Measurements from ENCODE around the gene UNC119B. TPM values are rescaled to one million over a fixed set of nuclear protein-coding genes. Genes with fewer than 3 reads are reported as not detected.

The UNC119B gene
- total and polyA plus RNA-seq, 2 experiments from 2014 or later: 10.9 to 26.0 TPM

DNA sequence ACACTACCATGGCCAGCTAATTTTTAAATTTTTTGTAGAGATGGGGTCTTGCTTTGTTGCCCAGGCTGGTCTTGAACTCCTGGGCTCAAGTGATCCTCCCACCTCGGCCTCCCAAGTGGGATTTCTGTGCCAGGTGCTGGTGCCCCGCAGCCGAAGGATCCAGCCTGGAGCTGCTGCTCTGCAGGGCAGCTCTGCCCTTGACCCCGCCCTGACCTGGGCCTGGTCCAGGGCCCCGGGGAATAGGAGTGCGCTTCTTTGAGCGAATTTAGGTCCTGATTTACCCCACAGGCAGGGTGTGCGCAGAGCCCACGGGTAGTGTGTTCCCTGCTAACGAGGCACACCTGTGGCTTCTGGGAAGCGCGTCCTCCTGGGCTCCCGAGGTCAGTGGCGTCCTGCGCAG is 30.6 kb downstream of the UNC119B start:
- Histone ChIP-seq H3K79me2 (no peaks in the 10 kb centered on the region), H2AFZ (no peak overlapping the region), H3K36me3 (replicated peaks; ENCODE audit: insufficient read depth, low read depth) (no peaks in the 10 kb centered on the region), H3K4me2 (no peak overlapping the region), H3K27me3 (no peaks in the 10 kb centered on the region), H3K27ac (no peak overlapping the region), H3K4me3 (no peak overlapping the region), H4K20me1 (ENCODE audit: insufficient read depth, poor library complexity, severe bottlenecking) (no peaks in the 10 kb centered on the region), H3K9me2 (replicated peaks; ENCODE audit: insufficient read depth) (no peaks in the 10 kb centered on the region), H3K4me1 (ENCODE audit: insufficient read depth) (no peaks in the 10 kb centered on the region), H3K9me3 (ENCODE audit: low read depth) (no peaks in the 10 kb centered on the region)
- DNase-seq (ENCODE audit: low spot score): no peak
- no peak for TF ChIP-seq EZH2phosphoT487 (IDR thresholded peaks at IDR 0.05; ENCODE audit: low read depth, severe bottlenecking, unreplicated experiment)
- TF ChIP-seq EZH2 (IDR thresholded peaks at IDR 0.05; ENCODE audit: borderline replicate concordance): no peak
- TF ChIP-seq, protein P1, sequence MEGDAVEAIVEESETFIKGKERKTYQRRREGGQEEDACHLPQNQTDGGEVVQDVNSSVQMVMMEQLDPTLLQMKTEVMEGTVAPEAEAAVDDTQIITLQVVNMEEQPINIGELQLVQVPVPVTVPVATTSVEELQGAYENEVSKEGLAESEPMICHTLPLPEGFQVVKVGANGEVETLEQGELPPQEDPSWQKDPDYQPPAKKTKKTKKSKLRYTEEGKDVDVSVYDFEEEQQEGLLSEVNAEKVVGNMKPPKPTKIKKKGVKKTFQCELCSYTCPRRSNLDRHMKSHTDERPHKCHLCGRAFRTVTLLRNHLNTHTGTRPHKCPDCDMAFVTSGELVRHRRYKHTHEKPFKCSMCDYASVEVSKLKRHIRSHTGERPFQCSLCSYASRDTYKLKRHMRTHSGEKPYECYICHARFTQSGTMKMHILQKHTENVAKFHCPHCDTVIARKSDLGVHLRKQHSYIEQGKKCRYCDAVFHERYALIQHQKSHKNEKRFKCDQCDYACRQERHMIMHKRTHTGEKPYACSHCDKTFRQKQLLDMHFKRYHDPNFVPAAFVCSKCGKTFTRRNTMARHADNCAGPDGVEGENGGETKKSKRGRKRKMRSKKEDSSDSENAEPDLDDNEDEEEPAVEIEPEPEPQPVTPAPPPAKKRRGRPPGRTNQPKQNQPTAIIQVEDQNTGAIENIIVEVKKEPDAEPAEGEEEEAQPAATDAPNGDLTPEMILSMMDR (IDR thresholded peaks at IDR 0.05; ENCODE audit: poor library complexity): no peak
- 93% methylated on average over 15 of the region's 15 CpGs for WGBS (ENCODE audit: low lambda C conversion rate, missing lambda C conversion rate)

DNA sequence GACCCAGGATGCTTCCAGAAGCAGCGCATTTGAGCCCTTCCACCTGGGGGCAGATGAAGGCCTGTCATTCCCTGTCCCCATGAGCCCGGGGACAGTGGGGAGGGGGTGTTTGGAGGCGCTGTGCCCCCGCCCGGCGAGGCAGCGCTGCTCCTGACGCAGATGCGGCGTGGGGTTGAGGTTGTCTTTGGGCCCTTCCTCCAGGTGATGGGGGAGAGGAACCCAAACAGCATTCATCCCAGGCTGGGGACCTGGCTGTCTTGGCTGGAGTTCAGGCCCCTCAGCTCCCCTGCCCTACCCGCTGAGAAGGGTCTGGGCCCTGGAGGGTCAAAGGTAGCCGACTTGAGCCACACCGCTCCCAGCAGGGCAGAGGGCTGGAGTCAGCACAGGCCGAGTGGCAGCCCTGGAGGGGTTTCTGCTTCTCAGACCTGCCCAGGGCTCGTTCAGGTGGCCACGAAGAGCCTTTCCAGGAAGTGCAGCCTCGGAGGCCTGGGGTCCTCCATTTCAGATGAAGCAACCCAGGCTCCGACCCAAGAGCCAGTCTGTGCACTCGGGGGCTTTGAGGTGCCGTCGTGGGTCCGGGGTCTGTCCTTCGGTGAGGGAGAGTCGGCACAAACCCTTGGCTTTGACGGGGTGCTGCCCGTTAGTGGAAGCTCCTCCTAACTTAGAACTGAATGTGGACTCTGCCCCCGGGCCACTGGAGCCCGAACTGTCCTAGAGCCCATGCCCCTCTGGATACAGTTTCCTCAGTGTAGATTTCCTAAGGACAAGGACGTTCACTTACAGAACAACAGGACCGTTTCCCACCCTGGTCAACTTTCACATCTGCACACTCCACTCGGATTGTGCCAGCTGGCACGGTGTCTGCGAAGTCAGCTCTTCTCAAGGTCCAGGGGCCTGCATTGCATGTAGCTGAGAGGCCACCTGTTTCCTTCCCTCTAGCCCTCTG is 31.5 kb downstream of the UNC119B start:
- H3K27ac ChIP-seq: no peak overlapping the region
- 91% methylated on average over 32 of the region's 33 CpGs for WGBS (ENCODE audit: low lambda C conversion rate, missing lambda C conversion rate)
- H4K20me1 ChIP-seq (ENCODE audit: insufficient read depth, poor library complexity, severe bottlenecking): no peaks in the 10 kb centered on the region
- DNase-seq (ENCODE audit: low spot score): no peak
- no peaks in the 10 kb centered on the region for H3K9me3 ChIP-seq (ENCODE audit: low read depth)
- no peaks in the 10 kb centered on the region for H3K27me3 ChIP-seq
- no peaks in the 10 kb centered on the region for H3K4me1 ChIP-seq (ENCODE audit: insufficient read depth)
- no peak for TF ChIP-seq EZH2 (IDR thresholded peaks at IDR 0.05; ENCODE audit: borderline replicate concordance)
- TF ChIP-seq EZH2phosphoT487 (IDR thresholded peaks at IDR 0.05; ENCODE audit: low read depth, severe bottlenecking, unreplicated experiment): no peak
- TF ChIP-seq, protein P1 (IDR thresholded peaks at IDR 0.05; ENCODE audit: poor library complexity): no peak
- no peaks in the 10 kb centered on the region for H3K36me3 ChIP-seq (replicated peaks; ENCODE audit: insufficient read depth, low read depth)
- no peak overlapping the region for H3K4me2 ChIP-seq
- no peaks in the 10 kb centered on the region for H3K79me2 ChIP-seq
- H3K4me3 ChIP-seq: no peak overlapping the region
- no peak overlapping the region for H2AFZ ChIP-seq
- no peaks in the 10 kb centered on the region for H3K9me2 ChIP-seq (replicated peaks; ENCODE audit: insufficient read depth)

DNA sequence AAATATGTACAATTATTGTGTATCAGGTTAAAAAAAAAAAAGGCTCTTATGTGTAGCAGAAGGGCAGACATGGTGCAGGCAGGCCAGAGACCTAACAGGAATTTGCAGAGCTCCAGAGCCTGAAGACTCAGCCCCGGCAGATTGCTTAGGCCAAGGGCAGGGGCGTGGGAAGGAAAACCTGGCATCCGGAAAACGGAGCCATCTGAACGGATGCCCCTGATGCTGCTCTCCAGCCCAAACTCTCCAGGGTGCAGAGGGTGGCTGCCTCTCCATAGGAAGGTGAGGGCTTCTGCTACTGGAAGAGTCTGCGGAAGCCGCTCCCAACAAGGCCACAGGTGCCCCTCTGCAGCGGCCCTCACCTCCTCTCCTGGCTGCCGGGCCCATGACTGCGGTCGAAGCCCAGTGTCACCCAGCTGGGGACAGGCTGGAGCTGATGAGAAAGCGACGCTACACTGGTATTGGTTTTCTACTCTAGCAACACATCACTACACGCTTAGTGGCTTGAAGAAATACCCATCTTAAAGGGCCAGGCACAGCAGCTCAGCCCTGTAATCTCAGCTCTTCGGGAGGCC is 34.8 kb downstream of the UNC119B start:
- H3K79me2 ChIP-seq: no peaks in the 10 kb centered on the region
- no peaks in the 10 kb centered on the region for H3K36me3 ChIP-seq (replicated peaks; ENCODE audit: insufficient read depth, low read depth)
- H3K4me1 ChIP-seq (ENCODE audit: insufficient read depth): no peaks in the 10 kb centered on the region
- no peaks in the 10 kb centered on the region for H3K9me2 ChIP-seq (replicated peaks; ENCODE audit: insufficient read depth)
- H4K20me1 ChIP-seq (ENCODE audit: insufficient read depth, poor library complexity, severe bottlenecking): no peaks in the 10 kb centered on the region
- H3K9me3 ChIP-seq (ENCODE audit: low read depth): no peaks in the 10 kb centered on the region
- H2AFZ ChIP-seq: no peak overlapping the region
- no peak for DNase-seq (ENCODE audit: low spot score)
- WGBS (ENCODE audit: low lambda C conversion rate, missing lambda C conversion rate): 89% methylated on average over 15 of the region's 15 CpGs
- TF ChIP-seq, protein P1 (IDR thresholded peaks at IDR 0.05; ENCODE audit: poor library complexity): no peak
- TF ChIP-seq EZH2phosphoT487 (IDR thresholded peaks at IDR 0.05; ENCODE audit: low read depth, severe bottlenecking, unreplicated experiment) (no peak), EZH2 (IDR thresholded peaks at IDR 0.05; ENCODE audit: borderline replicate concordance) (no peak)
- H3K4me3 ChIP-seq: no peak overlapping the region
- no peak overlapping the region for H3K4me2 ChIP-seq
- no peak overlapping the region for H3K27ac ChIP-seq
- no peaks in the 10 kb centered on the region for H3K27me3 ChIP-seq
